GM13976 (cell line): ENCODE data around the gene GNS.

ENCODE experiments used
- DNase-seq: peaks from one replicate; pipeline ENCODE4 v3.0.0; 2012; ENCODE audit warnings: low spot score
- in situ Hi-C: fragments of 300-500 bp; cut with MboI; formaldehyde crosslinking; loops from one replicate; pipeline ENCODE4 v1.12.0; 2022; ENCODE audit warnings: low sequenced_read_pairs, mixed read lengths, inconsistent platforms; ENCODE audit not compliant: unreplicated experiment
- TF ChIP-seq, protein P1 (sequence below): IDR thresholded peaks from 2 replicates; pipeline ENCODE4 v1.5.1; 2012; ENCODE audit warnings: borderline replicate concordance, mild to moderate bottlenecking; ENCODE audit not compliant: insufficient read depth; ENCODE audit errors: extremely low read depth, missing control alignments, control extremely low read depth

The GNS gene

DNA sequence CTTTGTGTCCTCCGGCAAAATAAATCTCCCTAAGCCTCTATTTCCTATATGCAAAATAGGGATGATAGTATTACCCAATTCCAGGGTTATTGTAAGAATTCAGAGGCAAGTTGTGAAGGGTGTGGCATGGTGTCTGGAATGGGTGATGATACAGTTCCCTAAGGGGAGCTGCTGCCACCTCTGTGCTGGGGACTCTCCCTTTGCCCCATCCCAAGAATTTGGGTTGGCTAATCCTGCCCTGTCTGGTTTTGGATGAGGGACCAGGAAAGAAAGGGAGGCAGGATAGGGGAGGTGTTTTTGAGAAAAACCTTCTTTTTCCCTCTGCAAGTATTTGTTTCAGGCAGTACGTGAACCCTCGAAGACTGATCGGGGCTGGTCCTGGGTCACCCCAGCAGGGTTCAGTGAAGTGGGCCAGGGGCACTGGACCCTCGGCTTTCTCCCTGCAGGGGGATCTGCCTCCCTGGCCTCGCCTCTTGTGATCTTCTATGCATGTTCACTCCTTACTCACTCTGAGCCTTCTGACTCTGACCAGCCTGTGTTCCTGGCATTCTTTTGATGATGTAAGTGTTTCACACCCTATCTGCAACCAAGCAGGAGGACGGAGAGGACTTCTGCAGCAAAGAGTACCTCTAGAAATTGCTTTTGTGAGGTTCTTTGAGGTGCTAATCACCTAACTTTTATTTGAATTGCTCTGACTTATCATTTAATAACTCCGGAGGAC lies 88.1 kb downstream of the GNS start:
- in situ Hi-C loops = no loop called here
- TF ChIP-seq, protein P1, sequence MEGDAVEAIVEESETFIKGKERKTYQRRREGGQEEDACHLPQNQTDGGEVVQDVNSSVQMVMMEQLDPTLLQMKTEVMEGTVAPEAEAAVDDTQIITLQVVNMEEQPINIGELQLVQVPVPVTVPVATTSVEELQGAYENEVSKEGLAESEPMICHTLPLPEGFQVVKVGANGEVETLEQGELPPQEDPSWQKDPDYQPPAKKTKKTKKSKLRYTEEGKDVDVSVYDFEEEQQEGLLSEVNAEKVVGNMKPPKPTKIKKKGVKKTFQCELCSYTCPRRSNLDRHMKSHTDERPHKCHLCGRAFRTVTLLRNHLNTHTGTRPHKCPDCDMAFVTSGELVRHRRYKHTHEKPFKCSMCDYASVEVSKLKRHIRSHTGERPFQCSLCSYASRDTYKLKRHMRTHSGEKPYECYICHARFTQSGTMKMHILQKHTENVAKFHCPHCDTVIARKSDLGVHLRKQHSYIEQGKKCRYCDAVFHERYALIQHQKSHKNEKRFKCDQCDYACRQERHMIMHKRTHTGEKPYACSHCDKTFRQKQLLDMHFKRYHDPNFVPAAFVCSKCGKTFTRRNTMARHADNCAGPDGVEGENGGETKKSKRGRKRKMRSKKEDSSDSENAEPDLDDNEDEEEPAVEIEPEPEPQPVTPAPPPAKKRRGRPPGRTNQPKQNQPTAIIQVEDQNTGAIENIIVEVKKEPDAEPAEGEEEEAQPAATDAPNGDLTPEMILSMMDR = no peak
- DNase-seq = no peak

DNA sequence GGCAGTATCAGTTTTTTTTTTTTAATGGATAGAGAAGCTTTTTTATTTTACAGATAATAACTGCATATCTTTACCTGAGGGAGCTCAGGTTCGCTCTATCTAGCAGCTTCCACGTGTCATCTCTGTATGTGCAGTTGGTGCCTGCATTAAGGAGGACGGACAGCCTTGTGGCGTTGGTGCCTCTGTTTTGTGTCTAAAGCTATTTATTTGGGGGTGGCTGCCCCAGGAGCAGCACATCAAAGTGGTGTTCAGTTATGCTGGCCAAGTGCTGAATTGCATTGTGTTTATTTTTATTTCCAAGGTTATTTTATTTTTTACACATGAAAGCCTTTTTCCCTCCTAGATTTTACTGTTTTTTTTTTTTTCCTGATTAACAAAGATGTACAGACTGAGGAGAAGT lies 89.2 kb downstream of the GNS start:
- TF ChIP-seq, protein P1 = no peak
- DNase-seq = no peak
- in situ Hi-C loops = no loop called here

GRCh38 chr12:64669270-64669842 lies 89.8 kb downstream of the GNS start:
- DNase-seq = peak; percentile 59
- in situ Hi-C loops = no loop called here
- TF ChIP-seq, protein P1 = no peak

GRCh38 chr12:64667793-64668192 lies 91.4 kb downstream of the GNS start:
- DNase-seq = no peak
- TF ChIP-seq, protein P1 = no peak
- in situ Hi-C loops = no loop called here

GRCh38 chr12:64666054-64666914 lies 92.9 kb downstream of the GNS start:
- in situ Hi-C loops = no loop called here
- TF ChIP-seq, protein P1 = no peak
- no peak for DNase-seq

- in situ Hi-C loops = no loop called here
- no peak for DNase-seq
- TF ChIP-seq, protein P1 = no peak
These were observed 93.7 kb downstream of the GNS start for GRCh38 chr12:64665514-64665913.
